Fibroblast of skin of abdomen (primary cell): Measurements from ENCODE around the gene COL12A1.

ENCODE experiments used
- DNase-seq: peaks from one replicate; pipeline ENCODE4 v3.0.0-alpha.2; 2013

The COL12A1 gene

GRCh38 chr6:75176076-75176582, 29.7 kb downstream of the COL12A1 start:
- DNase-seq: no peak

GRCh38 chr6:75171986-75172385, 33.9 kb downstream of the COL12A1 start:
- DNase-seq: no peak

DNA sequence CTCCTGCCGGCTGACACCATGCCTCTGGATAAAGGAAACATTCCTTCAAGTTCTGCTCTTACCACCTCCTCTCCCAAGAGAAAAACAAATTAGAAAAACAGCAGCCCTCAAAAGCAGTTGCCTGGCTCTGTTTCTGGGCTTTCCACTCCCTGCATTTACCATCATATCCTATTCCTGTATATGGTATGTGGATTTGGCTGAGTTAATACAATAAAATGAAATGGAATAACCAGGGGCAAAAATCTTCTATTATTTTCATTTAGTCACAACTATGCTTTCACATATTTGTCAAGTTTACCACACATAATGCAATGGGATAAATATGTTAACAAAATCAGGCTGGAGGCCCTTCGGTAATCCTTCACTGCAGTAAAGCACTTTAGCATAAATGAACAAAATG, 34.3 kb downstream of the COL12A1 start:
- DNase-seq: peak; percentile 34

- no peak for DNase-seq
Measured at GRCh38 chr6:75170691-75171560, 34.9 kb downstream of the COL12A1 start.

DNA sequence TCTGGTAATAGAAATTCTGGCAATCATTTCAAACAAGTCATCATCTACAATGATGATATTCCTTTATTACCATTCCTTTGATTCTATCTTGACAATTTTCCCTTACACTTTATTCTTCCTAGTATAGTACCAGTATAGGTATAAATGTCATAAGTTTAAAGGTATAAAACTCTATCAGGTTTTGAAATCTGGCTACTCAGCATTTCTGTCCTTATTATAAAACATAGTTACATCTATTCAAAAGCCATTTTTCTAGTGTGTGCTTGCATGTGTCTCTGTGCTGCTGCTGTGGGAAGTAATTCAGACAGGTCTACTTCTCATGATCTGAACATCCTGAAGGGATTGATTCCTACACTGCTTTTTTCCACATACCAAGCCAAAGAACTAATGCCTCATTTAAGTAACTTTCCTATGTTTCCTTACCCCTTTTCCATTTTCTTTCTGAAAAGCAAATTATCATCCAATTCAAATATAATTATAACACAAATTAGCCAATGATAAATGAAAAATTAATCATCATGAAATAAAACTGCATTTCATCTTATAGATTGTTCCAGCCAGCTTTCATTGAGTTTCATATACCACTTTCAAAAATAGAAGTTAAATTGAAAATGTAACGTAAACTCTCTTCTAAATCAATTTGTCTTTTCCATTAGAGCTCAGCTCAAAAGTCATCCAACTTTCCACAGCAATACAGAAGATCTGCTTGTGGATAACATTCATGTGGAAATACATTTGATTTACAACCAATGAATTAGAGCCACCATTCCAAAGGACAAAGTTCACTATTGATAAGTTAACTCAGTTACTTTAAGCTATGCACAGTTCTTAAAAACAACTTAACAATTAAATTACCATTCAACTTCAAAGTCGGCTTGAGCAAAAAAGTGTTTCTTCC, 35.9 kb downstream of the COL12A1 start:
- no peak for DNase-seq

GRCh38 chr6:75167851-75168250, 38.0 kb downstream of the COL12A1 start:
- DNase-seq: no peak

DNA sequence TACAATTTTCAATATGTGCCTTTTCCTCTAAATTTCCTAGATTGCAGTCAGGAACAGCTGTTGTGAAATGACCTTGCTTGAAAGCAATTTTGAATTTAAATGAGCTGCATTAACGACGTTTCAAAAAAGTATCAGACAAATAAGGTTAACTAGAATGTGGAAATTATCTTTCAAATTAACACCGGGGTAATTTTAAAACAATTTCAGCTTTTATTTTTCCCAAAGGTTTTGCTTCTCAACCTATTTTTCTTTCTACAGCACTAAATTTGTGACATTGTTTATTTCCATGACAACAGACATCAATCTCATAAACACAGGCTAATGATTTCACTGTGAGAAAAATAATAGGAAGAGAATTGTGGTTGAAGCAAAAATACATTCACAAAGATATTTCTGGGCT, 38.5 kb downstream of the COL12A1 start:
- no peak for DNase-seq

- no peak for DNase-seq
Measured at GRCh38 chr6:75166773-75167172, 39.1 kb downstream of the COL12A1 start.

GRCh38 chr6:75166236-75166635, 39.6 kb downstream of the COL12A1 start:
- no peak for DNase-seq

DNA sequence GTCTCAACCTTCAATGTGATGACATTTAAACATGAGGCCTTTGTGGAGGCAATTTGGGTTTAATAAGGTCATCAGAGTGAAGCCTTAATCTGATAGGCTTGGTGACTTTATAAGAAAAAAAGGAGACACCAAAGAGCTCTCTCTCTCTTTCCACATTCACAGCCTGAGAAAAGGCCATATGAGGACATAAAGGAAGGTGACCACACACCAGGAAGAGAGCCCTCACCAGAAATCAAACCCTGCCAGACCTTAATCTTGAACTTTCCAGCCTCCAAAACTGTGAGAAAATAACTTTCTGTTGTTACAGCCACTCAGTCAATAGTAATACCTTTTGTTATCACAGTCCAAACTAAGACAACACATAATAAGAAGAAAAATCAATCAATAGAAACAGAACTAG, 47.7 kb downstream of the COL12A1 start:
- no peak for DNase-seq

DNA sequence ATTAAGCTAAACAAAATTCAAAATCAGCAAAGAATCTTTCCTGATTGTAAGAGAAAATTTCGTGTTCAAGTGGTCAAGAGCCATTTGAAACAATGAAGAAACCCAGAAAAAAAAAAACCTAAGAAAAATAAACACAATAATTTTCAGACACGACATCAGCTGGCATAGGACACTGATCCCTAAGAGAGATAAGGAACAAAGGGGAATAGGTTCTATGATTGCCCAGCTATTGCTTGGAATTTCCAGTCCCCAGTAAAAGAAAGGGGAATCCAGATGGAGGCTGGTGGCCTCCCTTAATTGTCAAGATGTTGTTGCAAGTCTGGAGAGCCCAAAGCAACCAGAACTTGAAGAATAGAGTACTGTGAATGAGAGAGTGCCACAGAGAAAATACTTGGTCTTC, 48.5 kb downstream of the COL12A1 start:
- DNase-seq: no peak

DNA sequence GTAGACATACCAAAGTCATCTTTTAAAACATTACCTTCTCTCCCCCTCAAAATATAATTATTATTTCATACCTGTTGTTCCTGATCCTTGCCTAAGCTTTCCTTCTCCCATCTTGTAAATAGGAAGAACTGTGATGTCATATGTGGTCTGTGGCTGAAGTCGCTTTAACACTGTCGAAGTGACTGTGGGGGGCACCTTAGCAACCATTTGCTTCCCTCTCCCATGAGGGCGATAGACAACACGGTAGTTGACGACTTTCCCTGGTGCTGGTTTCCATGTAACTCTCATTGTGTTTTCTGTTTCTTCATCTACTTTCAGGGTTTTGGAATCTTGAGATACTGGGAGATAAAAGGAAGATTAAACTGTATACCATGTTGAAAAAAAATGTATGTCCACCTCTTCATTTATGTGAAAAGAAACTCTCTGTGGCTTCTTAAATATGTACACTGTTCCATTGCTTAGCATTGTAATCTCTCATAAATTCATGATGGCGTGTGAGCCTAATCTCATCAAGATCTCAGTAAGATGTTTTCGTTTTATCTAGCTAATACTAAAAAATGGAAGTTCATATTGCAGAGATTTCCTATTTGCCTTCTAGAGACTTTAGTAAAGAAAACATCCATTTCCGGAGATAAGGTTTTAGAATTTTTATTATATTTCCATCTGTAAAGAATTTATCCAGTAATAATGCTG, 49.5 kb downstream of the COL12A1 start:
- DNase-seq: no peak

DNA sequence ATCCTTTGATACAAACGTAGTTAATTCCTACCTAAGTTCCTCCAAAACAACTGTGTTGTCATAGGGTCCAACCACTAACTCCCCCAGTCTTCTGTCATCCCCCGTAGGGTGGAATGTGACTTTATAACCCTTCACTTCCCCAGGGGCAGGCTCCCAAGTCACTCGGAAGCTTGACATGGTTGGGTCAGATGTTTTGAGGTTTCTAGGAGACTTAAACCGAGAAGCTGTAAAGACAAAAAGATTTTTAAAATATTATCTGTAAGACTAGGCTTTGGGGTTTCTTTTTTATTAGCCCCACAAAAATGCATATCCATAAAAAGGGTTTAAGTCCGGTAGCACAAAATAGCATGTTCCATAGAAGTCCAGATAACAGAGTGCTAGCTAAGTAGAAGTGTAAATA, 50.2 kb downstream of the COL12A1 start:
- DNase-seq: no peak

- no peak for DNase-seq
Measured at GRCh38 chr6:75154973-75155372, 50.9 kb downstream of the COL12A1 start.

DNA sequence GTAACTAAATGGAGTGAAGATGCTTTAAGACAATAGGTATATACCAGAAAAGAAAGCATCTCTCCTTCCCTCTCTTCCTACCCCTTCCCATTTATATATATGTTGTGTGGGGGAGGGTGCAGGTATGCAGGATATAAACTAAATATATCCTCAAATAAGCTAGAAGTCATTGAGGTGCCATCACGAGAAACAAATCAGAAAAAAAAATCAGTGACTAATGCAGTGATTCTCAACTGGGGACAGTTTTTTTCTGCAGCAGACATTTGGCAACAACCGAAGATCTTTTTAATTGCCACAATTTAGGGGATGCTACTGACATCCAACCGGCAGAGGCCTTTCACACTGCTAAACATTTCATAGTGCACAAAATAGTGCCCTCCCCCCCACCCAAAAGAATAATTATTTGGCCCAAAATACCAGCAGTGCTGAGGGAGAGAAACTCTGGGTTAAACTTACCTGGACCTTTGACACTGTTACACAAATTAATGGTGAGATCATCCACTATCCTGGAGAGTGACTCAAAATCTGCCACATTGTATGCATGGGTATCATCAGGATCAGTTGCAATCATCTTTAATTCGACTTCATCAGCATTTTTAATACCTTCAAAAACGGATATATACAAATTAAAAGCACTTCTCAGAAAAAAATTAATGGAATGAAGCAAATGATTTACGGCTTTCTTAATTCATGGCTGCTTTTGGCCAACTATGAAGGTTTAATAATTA, 55.0 kb downstream of the COL12A1 start:
- DNase-seq: no peak

DNA sequence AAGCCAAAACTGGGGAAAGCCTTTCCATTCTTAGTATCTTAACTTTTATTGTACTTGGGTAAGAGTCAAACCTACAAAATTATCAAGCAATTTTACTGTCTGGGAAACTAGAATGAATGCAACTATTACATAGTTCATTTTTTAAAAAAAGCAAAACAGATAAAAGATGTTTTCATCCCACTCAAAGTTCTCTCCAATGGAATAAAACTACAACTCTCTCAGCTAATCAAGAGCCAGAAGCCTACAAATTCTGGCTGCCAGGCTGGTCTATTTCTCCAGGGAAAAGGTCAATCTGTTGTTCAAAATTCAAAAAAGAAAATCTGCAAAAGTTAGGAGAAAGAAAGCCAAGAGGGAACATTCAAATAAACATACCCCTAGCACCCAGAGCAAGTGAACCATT, 56.2 kb downstream of the COL12A1 start:
- no peak for DNase-seq

GRCh38 chr6:75149240-75149639, 56.6 kb downstream of the COL12A1 start:
- no peak for DNase-seq

GRCh38 chr6:75147512-75147911, 58.3 kb downstream of the COL12A1 start:
- DNase-seq: peak; percentile 68

GRCh38 chr6:75145976-75146375, 59.9 kb downstream of the COL12A1 start:
- no peak for DNase-seq

DNA sequence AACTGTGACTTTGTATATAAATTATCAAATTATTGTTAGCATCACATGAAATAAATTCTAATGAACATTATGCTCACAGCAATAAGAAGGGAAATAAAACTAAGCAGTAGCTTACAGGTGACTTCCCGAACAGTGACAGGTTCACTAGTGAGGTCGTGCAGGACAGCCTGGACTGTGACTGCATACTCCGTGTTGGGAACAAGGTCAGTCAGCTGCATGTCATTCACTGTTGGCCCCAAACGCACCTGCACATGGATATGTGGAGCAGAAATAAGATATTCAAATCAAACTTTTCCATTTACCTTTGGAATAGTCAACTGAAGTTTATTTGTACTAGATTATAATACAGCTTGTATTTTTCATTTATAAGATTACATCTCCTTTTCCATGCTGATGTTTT, 60.6 kb downstream of the COL12A1 start:
- DNase-seq: no peak

GRCh38 chr6:75144386-75144785, 61.5 kb downstream of the COL12A1 start:
- DNase-seq: no peak

GRCh38 chr6:75143191-75143590, 62.7 kb downstream of the COL12A1 start:
- peak; percentile 95 for DNase-seq
